ENCODE results near the gene MACF1. TPM values are rescaled to one million over a fixed set of nuclear protein-coding genes. Genes with fewer than 3 reads are reported as not detected.

The MACF1 gene
- total RNA-seq, 1 experiment from 2014 or later, result 190 TPM

DNA sequence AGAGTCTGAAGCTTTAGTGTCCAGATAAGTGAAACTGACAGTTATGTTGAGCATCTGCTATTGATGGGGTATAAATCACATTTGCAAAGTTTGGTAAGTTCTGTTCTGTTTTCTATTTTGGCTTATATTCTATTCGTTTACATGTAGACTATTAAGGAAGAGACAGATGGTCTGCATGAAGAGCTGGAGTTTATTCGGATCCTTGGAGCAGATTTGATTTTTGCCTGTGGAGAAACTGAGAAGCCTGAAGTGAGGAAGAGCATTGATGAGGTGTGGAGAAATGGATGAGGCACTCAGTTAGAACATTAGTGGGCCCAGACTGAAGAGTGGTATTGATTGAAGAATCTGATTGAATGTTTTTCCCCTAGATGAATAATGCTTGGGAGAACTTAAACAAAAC, 236.4 kb downstream of the MACF1 start:
- H3K23me2 ChIP-seq (ENCODE audit: insufficient read length, low read depth, low read length, poor library complexity, severe bottlenecking), result no peaks in the 10 kb centered on the region
- Mint-ChIP-seq H3K4me3 (no peak overlapping the region), H3K27me3 (ENCODE audit: low read depth) (no peaks in the 10 kb centered on the region), H3K36me3 (ENCODE audit: insufficient read depth in 1 of 3, low read depth in 3 of 3) (peaks cover 60 to 83% (median 74%) of the 10 kb centered on the region in 3 experiments), H3K27ac (no peak overlapping the region), H3K4me1 (no peaks in the 10 kb centered on the region), H3K9me3 (no peaks in the 10 kb centered on the region)
- no peak overlapping the region for H3K14ac ChIP-seq (ENCODE audit: insufficient read depth, low read length)
- H2BK20ac ChIP-seq (ENCODE audit: low read depth, low read length, poor library complexity, severe bottlenecking), result no peak overlapping the region
- H3K4me2 ChIP-seq (ENCODE audit: insufficient read depth, insufficient read length, low read length), result no peak overlapping the region
- H2BK12ac ChIP-seq (ENCODE audit: insufficient read length, low read depth, low read length), result no peak overlapping the region
- no CpG with 5 or more reads among the region's 2 CpGs for WGBS (ENCODE audit: extremely low coverage, insufficient read length, low lambda C conversion rate)
- TF ChIP-seq, protein P1, sequence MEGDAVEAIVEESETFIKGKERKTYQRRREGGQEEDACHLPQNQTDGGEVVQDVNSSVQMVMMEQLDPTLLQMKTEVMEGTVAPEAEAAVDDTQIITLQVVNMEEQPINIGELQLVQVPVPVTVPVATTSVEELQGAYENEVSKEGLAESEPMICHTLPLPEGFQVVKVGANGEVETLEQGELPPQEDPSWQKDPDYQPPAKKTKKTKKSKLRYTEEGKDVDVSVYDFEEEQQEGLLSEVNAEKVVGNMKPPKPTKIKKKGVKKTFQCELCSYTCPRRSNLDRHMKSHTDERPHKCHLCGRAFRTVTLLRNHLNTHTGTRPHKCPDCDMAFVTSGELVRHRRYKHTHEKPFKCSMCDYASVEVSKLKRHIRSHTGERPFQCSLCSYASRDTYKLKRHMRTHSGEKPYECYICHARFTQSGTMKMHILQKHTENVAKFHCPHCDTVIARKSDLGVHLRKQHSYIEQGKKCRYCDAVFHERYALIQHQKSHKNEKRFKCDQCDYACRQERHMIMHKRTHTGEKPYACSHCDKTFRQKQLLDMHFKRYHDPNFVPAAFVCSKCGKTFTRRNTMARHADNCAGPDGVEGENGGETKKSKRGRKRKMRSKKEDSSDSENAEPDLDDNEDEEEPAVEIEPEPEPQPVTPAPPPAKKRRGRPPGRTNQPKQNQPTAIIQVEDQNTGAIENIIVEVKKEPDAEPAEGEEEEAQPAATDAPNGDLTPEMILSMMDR (conservative IDR thresholded peaks at IDR 0.05), result no peak
- no peak overlapping the region for H3K9ac ChIP-seq (ENCODE audit: extremely low read depth, insufficient read length, low read length)
- no peak overlapping the region for H3K4ac ChIP-seq (ENCODE audit: low read depth, low read length)
- H2AFZ ChIP-seq (ENCODE audit: low read length), result no peak overlapping the region
- no peak overlapping the region for H3K18ac ChIP-seq (ENCODE audit: insufficient read length, low read depth, low read length)
- H3K79me1 ChIP-seq (ENCODE audit: insufficient read depth, low read depth, low read length, poor library complexity, severe bottlenecking), result no peaks in the 10 kb centered on the region
- no peak overlapping the region for H4K91ac ChIP-seq (ENCODE audit: insufficient read length, low read depth, low read length)
- H3K4me1 ChIP-seq (ENCODE audit: insufficient read depth, low read length), result no peaks in the 10 kb centered on the region
- H2BK120ac ChIP-seq (ENCODE audit: low read depth, low read length, poor library complexity, severe bottlenecking), result no peak overlapping the region
- H2BK15ac ChIP-seq (ENCODE audit: low read depth, low read length), result no peak overlapping the region
- no peak overlapping the region for H2BK5ac ChIP-seq (ENCODE audit: insufficient read length, low read length)
- no peak overlapping the region for H3K27ac ChIP-seq (ENCODE audit: insufficient read length, low read depth, low read length)
- H3K79me2 ChIP-seq (ENCODE audit: insufficient read depth, low read length), result no peaks in the 10 kb centered on the region
- H3K23ac ChIP-seq (ENCODE audit: insufficient read length, low read depth, low read length), result no peak overlapping the region
- no peak for DNase-seq
- no peaks in the 10 kb centered on the region for H3K9me3 ChIP-seq (ENCODE audit: control insufficient read depth, low read depth, low read length)
- H4K20me1 ChIP-seq (ENCODE audit: control insufficient read depth, insufficient read depth, insufficient read length), result no peaks in the 10 kb centered on the region
- no peak overlapping the region for H2AK5ac ChIP-seq (ENCODE audit: insufficient read length, low read length)
- H3K27me3 ChIP-seq (ENCODE audit: insufficient read depth, low read length), result no peaks in the 10 kb centered on the region
- no peak overlapping the region for H4K8ac ChIP-seq (replicated peaks; ENCODE audit: insufficient read length, low read depth, low read length)
- H3T11ph ChIP-seq (ENCODE audit: low read length), result no peak overlapping the region
- H3K56ac ChIP-seq (ENCODE audit: insufficient read length, low read depth, low read length), result no peak overlapping the region
- H4K5ac ChIP-seq (ENCODE audit: insufficient read length, low read depth, low read length), result no peak overlapping the region
